CD4-positive, alpha-beta T cell treated with Interleukin-6 at 100 ng/mL for 8 hours (primary cell): ENCODE measurements around the gene CCDC74A.
"Not testable (repeated sequence)": the region's sequence is repeated elsewhere in the genome, so short reads cannot be mapped to it uniquely, and the experiment has no call there.

ENCODE experiments used
- DNase-seq: peaks from one replicate; pipeline ENCODE4 v3.0.0-alpha.2; 2020; ENCODE audit warnings: mixed read lengths, low spot score

CCDC74A gene

GRCh38 chr2:131566371-131566770 lies 38.7 kb downstream of the CCDC74A start:
- DNase-seq, result no peak

GRCh38 chr2:131567891-131568290 lies 40.2 kb downstream of the CCDC74A start:
- DNase-seq, result no peak

GRCh38 chr2:131568401-131568800 lies 40.7 kb downstream of the CCDC74A start:
- not testable (repeated sequence) for DNase-seq

- DNase-seq, result no peak
These were observed 44.5 kb downstream of the CCDC74A start for GRCh38 chr2:131572175-131572574.

GRCh38 chr2:131577812-131578211 lies 50.1 kb downstream of the CCDC74A start:
- no peak for DNase-seq

GRCh38 chr2:131580187-131580586 lies 52.5 kb downstream of the CCDC74A start:
- no peak for DNase-seq
